Spleen (tissue), 11 donors: ENCODE data around the gene PRKCE. TPM values are rescaled to one million over a fixed set of nuclear protein-coding genes. Genes with fewer than 3 reads are reported as not detected.
"Not testable (repeated sequence)": the region's sequence is repeated elsewhere in the genome, so short reads cannot be mapped to it uniquely, and the experiment has no call there.

Source experiments
- DNase-seq: peaks from one replicate; pipeline ENCODE4 v3.0.0-alpha.2; 2020
- H3K27ac ChIP-seq, 8 donors: fragments of 200-600 bp; sonication (generic) in 7 of 8; 1 replicate in 4 of 8; 2 replicates in 4 of 8; pipeline versions ENCODE4 v1.5.0 to v1.8.0; 2016 to 2021; ENCODE audit warnings: inconsistent platforms in 4 of 8, mild to moderate bottlenecking in 4 of 8, moderate library complexity in 1 of 8
- H3K27me3 ChIP-seq, 7 donors: fragments of 200-600 bp; sonication (generic) in 6 of 7; replicated peaks in 1 of 7; 1 replicate in 4 of 7; 2 replicates in 3 of 7; pipeline versions ENCODE4 v1.5.0 to v1.8.0; 2016 to 2021; ENCODE audit warnings: inconsistent platforms in 3 of 7, mild to moderate bottlenecking in 1 of 7
- H3K36me3 ChIP-seq, 6 donors: fragments of 200-600 bp; sonication (generic) in 5 of 6; 1 replicate in 4 of 6; 2 replicates in 2 of 6; pipeline versions ENCODE4 v1.5.0 to v1.8.0; 2016 to 2021; ENCODE audit warnings: inconsistent platforms in 2 of 6
- H3K4me1 ChIP-seq, 6 donors: fragments of 200-600 bp; sonication (generic) in 5 of 6; 1 replicate in 3 of 6; 2 replicates in 3 of 6; pipeline versions ENCODE4 v1.5.0 to v1.8.0; 2016 to 2021; ENCODE audit warnings: inconsistent platforms in 3 of 6
- H3K4me3 ChIP-seq, 8 donors: fragments of 200-600 bp; sonication (generic) in 7 of 8; 1 replicate in 4 of 8; 2 replicates in 4 of 8; pipeline versions ENCODE4 v1.5.0 to v1.8.0; 2016 to 2021; ENCODE audit warnings: inconsistent platforms in 4 of 8, mild to moderate bottlenecking in 4 of 8, moderate library complexity in 2 of 8
- H3K9me3 ChIP-seq, 8 donors: fragments of 200-600 bp; sonication (generic) in 7 of 8; 1 replicate in 4 of 8; 2 replicates in 4 of 8; pipeline versions ENCODE4 v1.5.0 to v1.8.0; 2016 to 2021; ENCODE audit warnings: inconsistent platforms in 4 of 8
- CTCF ChIP-seq, 11 experiments: fragments of 200-600 bp in 7 of 11; fragments of 450-650 bp in 4 of 11; sonication (generic) in 4 of 11; IDR thresholded peaks in 8 of 11; conservative IDR thresholded peaks in 3 of 11; 1 replicate in 7 of 11; 2 replicates in 4 of 11; pipeline versions ENCODE4 v1.4.0 to v1.8.0; 2016 to 2021; ENCODE audit warnings: antibody characterized with exemption in 11 of 11, inconsistent platforms in 4 of 11, mild to moderate bottlenecking in 1 of 11
- POLR2A ChIP-seq, 3 donors: fragments of 450-650 bp; IDR thresholded peaks; one replicate each; pipeline ENCODE4 v1.5.1; 2017; ENCODE audit warnings: antibody characterized with exemption in 3 of 3, mild to moderate bottlenecking in 1 of 3
- POLR2AphosphoS5 ChIP-seq, 3 donors: sonication (generic); formaldehyde crosslinking; IDR thresholded peaks; one replicate each; pipeline ENCODE4 v1.5.1; 2017; ENCODE audit warnings: antibody characterized with exemption in 3 of 3
- WGBS, 5 donors: extraction: QIAGEN DNeasy Blood & Tissue Kit in 3 of 5; methylation state at CpG; one replicate each; pipeline versions ENCODE4 v1.1.5 to v1.1.7; 2013 to 2018; 5-methylcytosine and 5-hydroxymethylcytosine counted together
- intact Hi-C: fragments of 100-400 bp; cut with DNase I; formaldehyde crosslinking; loops from one replicate; pipeline ENCODE4 v1.15.0; 2023; ENCODE audit warnings: low total_unique reads
- polyA plus RNA-seq, 3 donors: library from polyadenylated mRNA; stranded (reverse); fragments of 200-250 nt; gene quantifications; one replicate each; pipeline ENCODE4 v1.2.1, GENCODE V29; 2013
- total RNA-seq, 7 donors: library from RNA; depleted of rRNA in 3 of 7; stranded (reverse); fragments of >200 nt in 3 of 7; fragmentation: NEBNext Ultra II Directional in 4 of 7; extraction: Animal tissue kit (Norgen Biotek cat#: 25700) in 4 of 7; gene quantifications; one replicate each; pipeline versions ENCODE4 v1.1.0 to v1.2.1, GENCODE V29; 2016 to 2021
- donor health status: healthy with polysubstance abuse.
- donor health status: DM: no; HTN: no; CAD: no; lungs with moderate emphysema.
- donor health status: DM: no; HTN: no; CAD: no.
- donor health status: Bipolar disorder and iron deficiency.
- donor health status: healthy.
- donor health status: DM: no; HTN: no; CAD: no.
- donor health status: DM: yes; HTN: yes; CAD: no.

PRKCE gene
- total and polyA plus RNA-seq, 10 donors: 2.5 to 43.6 (median 18.8) TPM

DNA sequence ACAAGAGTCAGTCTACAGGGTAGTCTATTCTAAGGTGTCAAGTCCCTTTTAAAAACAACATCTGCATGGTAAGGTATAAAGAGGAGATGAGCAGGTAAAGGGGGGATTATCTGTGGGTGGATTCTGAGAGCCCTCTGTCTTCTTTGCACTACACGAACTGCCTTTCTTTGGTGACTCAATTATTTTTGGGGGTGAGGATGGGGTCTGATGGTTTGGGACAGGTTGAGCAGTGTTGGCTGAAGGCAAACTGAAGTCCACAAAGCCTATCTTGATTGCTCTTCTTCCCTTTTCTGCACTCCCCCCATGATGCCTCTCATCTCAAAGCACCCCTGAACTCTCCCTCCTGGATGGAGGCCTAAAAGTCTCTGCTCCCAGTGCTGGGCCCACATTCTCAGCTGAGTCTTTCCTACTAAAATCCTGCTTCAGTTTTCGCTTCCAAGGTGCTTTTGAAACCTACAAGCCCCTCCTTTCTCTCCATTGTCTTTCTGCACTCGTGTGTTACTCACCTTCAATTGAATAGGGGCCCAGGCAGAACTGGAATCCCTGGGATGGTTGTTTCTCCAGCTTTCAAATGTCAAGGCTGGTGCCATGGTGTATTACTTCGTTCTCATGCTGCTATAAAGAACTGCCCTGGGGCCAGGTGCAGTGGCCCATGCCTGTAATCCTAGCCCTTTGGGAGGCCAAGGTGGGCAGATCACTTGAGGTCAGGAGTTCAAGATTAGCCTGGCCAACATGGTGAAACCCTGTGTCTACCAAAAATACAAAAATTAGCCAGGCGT lies 64.3 kb downstream of the PRKCE start:
- Histone ChIP-seq H3K27me3 (no peaks in the 10 kb centered on the region), H3K36me3 (no peaks in the 10 kb centered on the region), H3K4me3 (no peak overlapping the region), H3K27ac (no peak overlapping the region), H3K4me1 (peaks cover 0 to 25% (median 3%) of the 10 kb centered on the region in 6 donors), H3K9me3 (no peaks in the 10 kb centered on the region)
- TF ChIP-seq POLR2A (IDR thresholded peaks at IDR 0.05): no peak
- TF ChIP-seq CTCF (IDR thresholded peaks at IDR 0.05 in 8 of 11, conservative IDR thresholded peaks at IDR 0.05 in 3 of 11): no peak
- no peak for TF ChIP-seq POLR2AphosphoS5 (IDR thresholded peaks at IDR 0.05)
- WGBS, 5 donors: 83 to 95% (median 93%) methylated on average over 5 of the region's 5 CpGs
- intact Hi-C loops: no loop called here
- no peak for DNase-seq

DNA sequence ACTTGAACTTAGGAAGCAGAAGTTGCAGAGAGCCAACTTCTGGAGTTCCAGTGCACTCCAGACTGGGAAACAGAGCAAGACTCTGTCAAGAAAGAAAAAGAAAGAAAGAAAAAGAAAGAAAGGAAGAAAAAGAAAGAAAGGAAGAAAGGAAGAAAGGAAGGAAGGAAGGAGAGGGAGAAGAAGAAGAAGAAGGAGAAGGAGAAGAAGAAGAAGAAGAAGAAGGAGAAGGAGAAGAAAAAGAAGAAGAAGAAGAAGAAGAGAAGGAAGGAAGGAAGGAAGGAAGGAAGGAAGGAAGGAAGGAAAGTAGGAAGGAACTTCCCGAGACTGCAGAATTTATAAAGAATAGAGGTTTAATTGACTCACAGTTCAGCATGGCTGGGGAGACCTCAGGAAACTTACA lies 65.0 kb downstream of the PRKCE start:
- WGBS, 5 donors: 50 to 69% (median 53%) methylated on average over 1 of the region's 1 CpG
- H3K9me3 ChIP-seq, DNase-seq, H3K27me3 ChIP-seq, H3K27ac ChIP-seq, H3K4me3 ChIP-seq, H3K36me3 ChIP-seq, intact Hi-C loops: not testable (repeated sequence)
- H3K4me1 ChIP-seq: peaks cover 0 to 31% (median 3%) of the 10 kb centered on the region in 6 donors

- no peak overlapping the region for H3K4me3 ChIP-seq
- no peak for DNase-seq
- H3K27ac ChIP-seq: no peak overlapping the region
- no peaks in the 10 kb centered on the region for H3K27me3 ChIP-seq
- H3K36me3 ChIP-seq: no peaks in the 10 kb centered on the region
- intact Hi-C loops: no loop called here
- H3K9me3 ChIP-seq: no peaks in the 10 kb centered on the region
- peaks cover 0 to 35% (median 3%) of the 10 kb centered on the region in 6 donors for H3K4me1 ChIP-seq
- TF ChIP-seq POLR2AphosphoS5 (IDR thresholded peaks at IDR 0.05) (no peak), POLR2A (IDR thresholded peaks at IDR 0.05) (no peak), CTCF (IDR thresholded peaks at IDR 0.05 in 8 of 11, conservative IDR thresholded peaks at IDR 0.05 in 3 of 11) (no peak)
Observed at GRCh38 chr2:45716915-45717314, 65.4 kb downstream of the PRKCE start.

DNA sequence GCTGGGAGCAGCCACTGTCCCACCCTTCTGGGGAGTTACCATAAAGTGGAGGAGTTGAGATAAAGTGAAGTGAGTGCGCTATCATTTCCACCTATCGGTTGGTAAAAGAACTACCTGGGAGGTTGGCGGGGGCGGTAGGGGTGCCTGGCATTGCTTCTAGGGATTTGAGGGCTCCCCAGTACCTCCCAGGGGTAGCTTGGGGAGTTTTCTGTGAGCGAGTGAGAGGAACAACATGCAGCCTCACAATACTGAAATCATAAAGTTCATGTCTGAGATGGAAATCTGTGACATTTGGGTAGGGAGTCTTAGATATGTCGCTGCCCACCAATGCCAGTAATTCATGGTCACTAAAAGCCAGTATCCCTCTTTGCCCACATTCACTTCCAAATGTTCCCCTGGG lies 68.7 kb downstream of the PRKCE start:
- Histone ChIP-seq H3K4me3 (no peak overlapping the region), H3K36me3 (no peaks in the 10 kb centered on the region), H3K4me1 (peaks cover 8 to 44% (median 22%) of the 10 kb centered on the region in 6 donors), H3K9me3 (no peaks in the 10 kb centered on the region), H3K27me3 (no peaks in the 10 kb centered on the region), H3K27ac (no peak overlapping the region)
- intact Hi-C loops: no loop called here
- TF ChIP-seq CTCF (IDR thresholded peaks at IDR 0.05 in 8 of 11, conservative IDR thresholded peaks at IDR 0.05 in 3 of 11) (no peak), POLR2AphosphoS5 (IDR thresholded peaks at IDR 0.05) (no peak), POLR2A (IDR thresholded peaks at IDR 0.05) (no peak)
- 89 to 94% (median 92%) methylated on average over 6 of the region's 6 CpGs for WGBS, 5 donors
- DNase-seq: no peak
